HEK293T (cell line): Measurements from ENCODE around the gene PACRG.

Experiments
- ARNT ChIP-seq: fragments of 450-650 bp; IDR thresholded peaks from 2 replicates; pipeline ENCODE4 v1.6.1; 2017; ENCODE audit warnings: mild to moderate bottlenecking
- BHLHE40 ChIP-seq: fragments of 450-650 bp; IDR thresholded peaks from 2 replicates; pipeline ENCODE4 v1.6.1; 2016; ENCODE audit warnings: mild to moderate bottlenecking, moderate library complexity, borderline replicate concordance
- CTBP1 ChIP-seq: fragments of 450-650 bp; IDR thresholded peaks from 2 replicates; pipeline ENCODE4 v1.6.1; 2016; ENCODE audit warnings: borderline replicate concordance
- ELF4 ChIP-seq: fragments of 450-650 bp; IDR thresholded peaks from 2 replicates; pipeline ENCODE4 v1.6.1; 2017; ENCODE audit warnings: antibody characterized with exemption
- FOXA1 ChIP-seq: fragments of 450-650 bp; IDR thresholded peaks from 2 replicates; pipeline ENCODE4 v1.6.1; 2016; ENCODE audit warnings: mild to moderate bottlenecking
- FOXM1 ChIP-seq: fragments of 450-650 bp; IDR thresholded peaks from 2 replicates; pipeline ENCODE4 v1.6.1; 2017; ENCODE audit warnings: mild to moderate bottlenecking, borderline replicate concordance
- HDGF ChIP-seq: fragments of 450-650 bp; IDR thresholded peaks from 2 replicates; pipeline ENCODE4 v1.6.1; 2017; ENCODE audit warnings: antibody characterized with exemption, borderline replicate concordance
- NFRKB ChIP-seq: fragments of 450-650 bp; IDR thresholded peaks from 2 replicates; pipeline ENCODE4 v1.6.1; 2016; ENCODE audit warnings: mild to moderate bottlenecking, moderate library complexity
- PKNOX1 ChIP-seq: fragments of 450-650 bp; IDR thresholded peaks from 2 replicates; pipeline ENCODE4 v1.6.1; 2016
- SP1 ChIP-seq: fragments of 450-650 bp; IDR thresholded peaks from 2 replicates; pipeline ENCODE4 v1.6.1; 2017
- TARDBP ChIP-seq: fragments of 450-650 bp; IDR thresholded peaks from 2 replicates; pipeline ENCODE4 v1.6.1; 2016
- ZNF384 ChIP-seq: fragments of 450-650 bp; IDR thresholded peaks from 2 replicates; pipeline ENCODE4 v1.6.1; 2016

- TF ChIP-seq BHLHE40 (no peak), SP1 (no peak), FOXA1 (no peak), ARNT (no peak), FOXM1 (no peak), ZNF384 (no peak), CTBP1 (no peak), HDGF (no peak), TARDBP (no peak), NFRKB (no peak), ELF4 (no peak), PKNOX1 (no peak)
Observed at GRCh38 chr6:162728706-162729105, 932 bp downstream of the PACRG start.
